Endothelial cell (in vitro differentiated cells): ENCODE results near the gene OR7G2. TPM values are rescaled to one million over a fixed set of nuclear protein-coding genes. Genes with fewer than 3 reads are reported as not detected.
A peak's percentile ranks its signal among the peaks of the same experiment; 100 is the strongest.
"Not testable (repeated sequence)": the region's sequence is repeated elsewhere in the genome, so short reads cannot be mapped to it uniquely, and the experiment has no call there.

Experiments
- DNase-seq: peaks from one replicate; pipeline ENCODE4 v3.0.0; 2021; ENCODE audit warnings: low spot score
- H3K27ac Mint-ChIP-seq: one replicate; pipeline ENCODE4 v1.8.0; 2021; ENCODE audit warnings: mixed read lengths, inconsistent platforms; ENCODE audit not compliant: unreplicated experiment
- H3K27me3 Mint-ChIP-seq: one replicate; pipeline ENCODE4 v1.8.0; 2021; ENCODE audit warnings: mild to moderate bottlenecking, moderate library complexity, mixed read lengths, inconsistent platforms; ENCODE audit not compliant: unreplicated experiment
- H3K36me3 Mint-ChIP-seq: one replicate; pipeline ENCODE4 v1.8.0; 2021; ENCODE audit warnings: mild to moderate bottlenecking, low read depth, mixed read lengths, inconsistent platforms; ENCODE audit not compliant: unreplicated experiment
- H3K4me1 Mint-ChIP-seq: one replicate; pipeline ENCODE4 v1.8.0; 2021; ENCODE audit warnings: mild to moderate bottlenecking, mixed read lengths, inconsistent platforms; ENCODE audit not compliant: unreplicated experiment
- H3K4me3 Mint-ChIP-seq: one replicate; pipeline ENCODE4 v1.8.0; 2021; ENCODE audit warnings: mild to moderate bottlenecking, mixed read lengths, inconsistent platforms; ENCODE audit not compliant: unreplicated experiment
- H3K9me3 Mint-ChIP-seq: one replicate; pipeline ENCODE4 v1.8.0; 2021; ENCODE audit warnings: mixed read lengths, inconsistent platforms; ENCODE audit not compliant: unreplicated experiment
- CTCF ChIP-seq: fragments of 200-600 bp; sonication (generic); IDR thresholded peaks from one replicate; pipeline ENCODE4 v1.5.0; 2021; ENCODE audit warnings: antibody characterized with exemption; ENCODE audit not compliant: unreplicated experiment
- total RNA-seq: library from RNA; stranded (reverse); fragmentation: NEBNext Ultra II Directional; extraction: Animal tissue kit (Norgen Biotek cat#: 25700); gene quantifications from one replicate; pipeline ENCODE4 v1.2.1, GENCODE V29; 2021; ENCODE audit not compliant: unreplicated experiment

OR7G2 gene
- total RNA-seq, 1 donor from 2014 or later = not detected

- H3K9me3 Mint-ChIP-seq = peaks cover 33% of the 10 kb centered on the region
- peaks cover 17% of the 10 kb centered on the region for H3K36me3 Mint-ChIP-seq
- no peaks in the 10 kb centered on the region for H3K4me1 Mint-ChIP-seq
- peak overlapping the region; percentile 18 for H3K4me3 Mint-ChIP-seq
- no peak for TF ChIP-seq CTCF
- peaks cover 1% of the 10 kb centered on the region for H3K27me3 Mint-ChIP-seq
- DNase-seq = no peak
- H3K27ac Mint-ChIP-seq = no peak overlapping the region
Observed at GRCh38 chr19:9057505-9058258, 49.6 kb downstream of the OR7G2 start.

GRCh38 chr19:9056131-9056530, 51.1 kb downstream of the OR7G2 start:
- not testable (repeated sequence) for H3K27ac Mint-ChIP-seq, H3K4me1 Mint-ChIP-seq, H3K27me3 Mint-ChIP-seq, DNase-seq, H3K4me3 Mint-ChIP-seq
- Mint-ChIP-seq H3K9me3 (peaks cover 30% of the 10 kb centered on the region), H3K36me3 (peaks cover 17% of the 10 kb centered on the region)

GRCh38 chr19:9054765-9055164, 52.5 kb downstream of the OR7G2 start:
- peaks cover 5% of the 10 kb centered on the region for H3K27me3 Mint-ChIP-seq
- H3K9me3 Mint-ChIP-seq = peaks cover 35% of the 10 kb centered on the region
- no peak for TF ChIP-seq CTCF
- no peak overlapping the region for H3K27ac Mint-ChIP-seq
- no peak overlapping the region for H3K4me3 Mint-ChIP-seq
- DNase-seq = no peak
- H3K4me1 Mint-ChIP-seq = no peaks in the 10 kb centered on the region
- peaks cover 17% of the 10 kb centered on the region for H3K36me3 Mint-ChIP-seq

GRCh38 chr19:9054207-9054606, 53.1 kb downstream of the OR7G2 start:
- no peak for DNase-seq
- no peak overlapping the region for H3K27ac Mint-ChIP-seq
- TF ChIP-seq CTCF = no peak

GRCh38 chr19:9053674-9054073, 53.6 kb downstream of the OR7G2 start:
- H3K36me3 Mint-ChIP-seq = peaks cover 12% of the 10 kb centered on the region
- not testable (repeated sequence) for H3K27me3 Mint-ChIP-seq, H3K4me3 Mint-ChIP-seq, H3K27ac Mint-ChIP-seq, H3K4me1 Mint-ChIP-seq, DNase-seq
- H3K9me3 Mint-ChIP-seq = peaks cover 27% of the 10 kb centered on the region

More at GRCh38 chr19:9054207-9054606, 53.1 kb downstream of the OR7G2 start:
- Mint-ChIP-seq H3K4me1 (no peaks in the 10 kb centered on the region), H3K4me3 (no peak overlapping the region), H3K36me3 (peaks cover 16% of the 10 kb centered on the region), H3K27me3 (peaks cover 5% of the 10 kb centered on the region), H3K9me3 (peaks cover 31% of the 10 kb centered on the region)

GRCh38 chr19:9052894-9053293, 54.4 kb downstream of the OR7G2 start:
- no peak overlapping the region for H3K4me3 Mint-ChIP-seq
- H3K4me1 Mint-ChIP-seq = no peaks in the 10 kb centered on the region
- H3K27ac Mint-ChIP-seq = no peak overlapping the region
- H3K9me3 Mint-ChIP-seq = peaks cover 26% of the 10 kb centered on the region
- TF ChIP-seq CTCF = no peak
- peaks cover 12% of the 10 kb centered on the region for H3K36me3 Mint-ChIP-seq
- no peak for DNase-seq
- H3K27me3 Mint-ChIP-seq = peaks cover 5% of the 10 kb centered on the region
